ENCODE data around the gene USP11. TPM values are rescaled to one million over a fixed set of nuclear protein-coding genes. Genes with fewer than 3 reads are reported as not detected.
"Not testable (repeated sequence)": the region's sequence is repeated elsewhere in the genome, so short reads cannot be mapped to it uniquely, and the experiment has no call there.

The USP11 gene
- total and polyA plus RNA-seq, 2 of the 8 experiments (the other 6 are each of a cell fraction or from before 2014, with no cell fraction given): 40.9 to 84.0 TPM

GRCh38 chrX:47284616-47285015, 51.8 kb downstream of the USP11 start:
- not testable (repeated sequence) for H3K56ac ChIP-seq (replicated peaks; ENCODE audit: insufficient read length, low read depth, low read length); H2AFZ ChIP-seq (ENCODE audit: low read length); H3K18ac ChIP-seq (ENCODE audit: extremely low read depth, low read length); H2BK15ac ChIP-seq (ENCODE audit: low read length); H3K4me2 ChIP-seq (ENCODE audit: insufficient read depth in 1 of 2, low read depth in 2 of 2, low read length in 2 of 2); H2BK120ac ChIP-seq (replicated peaks; ENCODE audit: low read depth, low read length); H3K4me3 ChIP-seq (ENCODE audit: extremely low read depth in 1 of 4, insufficient read depth in 2 of 4, low read depth in 3 of 4, low read length in 4 of 4); FAIRE-seq; H3K4ac ChIP-seq (replicated peaks; ENCODE audit: insufficient read length, low read depth, low read length); H4K8ac ChIP-seq (ENCODE audit: extremely low read depth, insufficient read depth, low read length); H3K23ac ChIP-seq (ENCODE audit: insufficient read length); H3K36me3 ChIP-seq (ENCODE audit: control insufficient read depth in 2 of 4, insufficient read depth in 4 of 4, low read length in 3 of 4); H2BK5ac ChIP-seq (ENCODE audit: low read depth, low read length); H4K91ac ChIP-seq (replicated peaks; ENCODE audit: insufficient read length, low read length); H3K27ac ChIP-seq (ENCODE audit: low read depth, low read length); H3K27me3 ChIP-seq (replicated peaks in 1 of 4; ENCODE audit: control insufficient read depth in 3 of 4, extremely low read depth in 1 of 4, insufficient read depth in 3 of 4, low read length in 3 of 4); H2AK5ac ChIP-seq (ENCODE audit: low read depth, low read length); DNase-seq (ENCODE audit: low read depth in 1 of 2, low spot score in 2 of 2); H3K79me2 ChIP-seq (ENCODE audit: control insufficient read depth in 1 of 2, insufficient read depth in 2 of 2, low read length in 2 of 2); H3K9ac ChIP-seq (replicated peaks in 1 of 4; ENCODE audit: extremely low read depth in 1 of 4, low read depth in 3 of 4, low read length in 3 of 4); H3K4me1 ChIP-seq (replicated peaks in 1 of 4; ENCODE audit: control insufficient read depth in 3 of 4, insufficient read depth in 4 of 4, low read length in 3 of 4); H3K79me1 ChIP-seq (ENCODE audit: low read depth, low read length); H2BK12ac ChIP-seq (ENCODE audit: low read depth, low read length); H4K5ac ChIP-seq (ENCODE audit: insufficient read length, low read depth, low read length); H2BK20ac ChIP-seq (ENCODE audit: low read length); H3K23me2 ChIP-seq (ENCODE audit: low read depth, low read length); H4K20me1 ChIP-seq (replicated peaks in 1 of 2; ENCODE audit: control insufficient read depth in 1 of 2, insufficient read depth in 2 of 2, low read length in 2 of 2); H3K9me3 ChIP-seq (ENCODE audit: insufficient read depth in 2 of 2, low read depth in 1 of 2, low read length in 1 of 2); H3K14ac ChIP-seq (ENCODE audit: insufficient read length)
- ChIA-PET POLR2A (ENCODE audit: partially characterized antibody) (interaction anchor here (0.7 kb wide), 1 partner anchor 8 kb away, joined by 3 read pairs; no protein-coding TSS in a partner anchor), CTCF (ENCODE audit: partially characterized antibody) (interaction anchor here (0.6 to 4.3 kb wide), 8 partner anchors 10 to 226 kb away, joined by 3 to 21 read pairs (median 4); no protein-coding TSS in a partner anchor)
- WGBS, 2 experiments (ENCODE audit: extremely low coverage in 1 of 2, insufficient coverage in 1 of 2, insufficient read length in 1 of 2, insufficient replicate concordance in 2 of 2, low coverage in 1 of 2, low lambda C conversion rate in 2 of 2, missing lambda C conversion rate in 1 of 2): 100% methylated on average over 3 of the region's 10 CpGs; no CpG with 5 or more reads in 1 of the 2 experiments
- TF ChIP-seq CTCF (IDR thresholded peaks at IDR 0.05; ENCODE audit: control extremely low read depth in 1 of 3, insufficient read depth in 1 of 3, low read depth in 1 of 3, low read length in 3 of 3): peak in 1 of 3 experiments; percentile 3; a peak in 1 of 4 replicates

All from H1 (cell line).